Gastrocnemius medialis (tissue), 4 donors: ENCODE measurements around the gene KCNIP3.

ENCODE experiments used
- POLR2A ChIP-seq, 2 donors: fragments of 450-650 bp; IDR thresholded peaks; one replicate each; pipeline ENCODE4 v1.6.1; 2017; ENCODE audit warnings: antibody characterized with exemption in 2 of 2, mild to moderate bottlenecking in 2 of 2, moderate library complexity in 2 of 2
- TF ChIP-seq, protein P1 (sequence below), 5 experiments: fragments of 450-650 bp in 3 of 5; fragments of 200-600 bp in 2 of 5; sonication (generic) in 2 of 5; IDR thresholded peaks in 4 of 5; conservative IDR thresholded peaks in 1 of 5; 1 replicate in 4 of 5; 2 replicates in 1 of 5; pipeline ENCODE4 v1.5.1; 2016 to 2019; ENCODE audit warnings: antibody characterized with exemption in 5 of 5, mild to moderate bottlenecking in 3 of 5, moderate library complexity in 3 of 5

DNA sequence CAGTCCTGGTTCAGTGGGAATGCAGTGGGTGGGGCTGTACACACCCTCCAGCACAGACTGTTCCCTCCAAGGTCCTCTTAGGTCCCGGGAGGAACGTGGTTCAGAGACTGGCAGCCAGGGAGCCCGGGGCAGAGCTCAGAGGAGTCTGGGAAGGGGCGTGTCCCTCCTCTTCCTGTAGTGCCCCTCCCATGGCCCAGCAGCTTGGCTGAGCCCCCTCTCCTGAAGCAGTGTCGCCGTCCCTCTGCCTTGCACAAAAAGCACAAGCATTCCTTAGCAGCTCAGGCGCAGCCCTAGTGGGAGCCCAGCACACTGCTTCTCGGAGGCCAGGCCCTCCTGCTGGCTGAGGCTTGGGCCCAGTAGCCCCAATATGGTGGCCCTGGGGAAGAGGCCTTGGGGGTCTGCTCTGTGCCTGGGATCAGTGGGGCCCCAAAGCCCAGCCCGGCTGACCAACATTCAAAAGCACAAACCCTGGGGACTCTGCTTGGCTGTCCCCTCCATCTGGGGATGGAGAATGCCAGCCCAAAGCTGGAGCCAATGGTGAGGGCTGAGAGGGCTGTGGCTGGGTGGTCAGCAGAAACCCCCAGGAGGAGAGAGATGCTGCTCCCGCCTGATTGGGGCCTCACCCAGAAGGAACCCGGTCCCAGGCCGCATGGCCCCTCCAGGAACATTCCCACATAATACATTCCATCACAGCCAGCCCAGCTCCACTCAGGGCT lies 87.9 kb downstream of the KCNIP3 start:
- no peak for TF ChIP-seq POLR2A (IDR thresholded peaks at IDR 0.05)
- TF ChIP-seq, protein P1, sequence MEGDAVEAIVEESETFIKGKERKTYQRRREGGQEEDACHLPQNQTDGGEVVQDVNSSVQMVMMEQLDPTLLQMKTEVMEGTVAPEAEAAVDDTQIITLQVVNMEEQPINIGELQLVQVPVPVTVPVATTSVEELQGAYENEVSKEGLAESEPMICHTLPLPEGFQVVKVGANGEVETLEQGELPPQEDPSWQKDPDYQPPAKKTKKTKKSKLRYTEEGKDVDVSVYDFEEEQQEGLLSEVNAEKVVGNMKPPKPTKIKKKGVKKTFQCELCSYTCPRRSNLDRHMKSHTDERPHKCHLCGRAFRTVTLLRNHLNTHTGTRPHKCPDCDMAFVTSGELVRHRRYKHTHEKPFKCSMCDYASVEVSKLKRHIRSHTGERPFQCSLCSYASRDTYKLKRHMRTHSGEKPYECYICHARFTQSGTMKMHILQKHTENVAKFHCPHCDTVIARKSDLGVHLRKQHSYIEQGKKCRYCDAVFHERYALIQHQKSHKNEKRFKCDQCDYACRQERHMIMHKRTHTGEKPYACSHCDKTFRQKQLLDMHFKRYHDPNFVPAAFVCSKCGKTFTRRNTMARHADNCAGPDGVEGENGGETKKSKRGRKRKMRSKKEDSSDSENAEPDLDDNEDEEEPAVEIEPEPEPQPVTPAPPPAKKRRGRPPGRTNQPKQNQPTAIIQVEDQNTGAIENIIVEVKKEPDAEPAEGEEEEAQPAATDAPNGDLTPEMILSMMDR (IDR thresholded peaks at IDR 0.05 in 4 of 5, conservative IDR thresholded peaks at IDR 0.05 in 1 of 5) = no peak
